ENCODE data around the gene CLSTN1. TPM values are rescaled to one million over a fixed set of nuclear protein-coding genes. Genes with fewer than 3 reads are reported as not detected.
"Not testable (repeated sequence)": the region's sequence is repeated elsewhere in the genome, so short reads cannot be mapped to it uniquely, and the experiment has no call there.

Gene CLSTN1
- total and polyA plus RNA-seq, 2 experiments from 2014 or later: 56.8 to 67.8 TPM

- no peak for TF ChIP-seq EZH2phosphoT487 (IDR thresholded peaks at IDR 0.05; ENCODE audit: insufficient read depth, low read depth)
- no peak for TF ChIP-seq EZH2 (IDR thresholded peaks at IDR 0.05; ENCODE audit: insufficient read depth, poor library complexity, severe bottlenecking)
- DNase-seq: no peak
- H4K20me1 ChIP-seq (ENCODE audit: insufficient read depth): 0 out of 2 replicates have a peak, but pooled peaks cover 2% of the 10 kb centered on the region
- peaks cover 71% of the 10 kb centered on the region for H3K79me2 ChIP-seq (ENCODE audit: insufficient read depth)
- 96 to 98% methylated on average over 10 of the region's 10 CpGs for WGBS, 2 experiments (ENCODE audit: low coverage in 1 of 2, low lambda C conversion rate in 2 of 2, missing lambda C conversion rate in 2 of 2)
- no peaks in the 10 kb centered on the region for H3F3A ChIP-seq (ENCODE audit: insufficient read depth)
- no peaks in the 10 kb centered on the region for H3K9me3 ChIP-seq (ENCODE audit: low read depth)
- no peaks in the 10 kb centered on the region for H3K9me2 ChIP-seq (ENCODE audit: insufficient read depth)
- no peak overlapping the region for H2AFZ ChIP-seq
- in situ Hi-C loops (cut with MboI): no loop called here
- H3K27ac ChIP-seq: no peak overlapping the region
- H3K4me3 ChIP-seq: no peak overlapping the region
- no peaks in the 10 kb centered on the region for H3K27me3 ChIP-seq (replicated peaks; ENCODE audit: insufficient read depth)
- no peak overlapping the region for H3K4me2 ChIP-seq (ENCODE audit: unreplicated experiment)
- no peaks in the 10 kb centered on the region for H3K36me3 ChIP-seq (ENCODE audit: low read depth)
- no peaks in the 10 kb centered on the region for H3K4me1 ChIP-seq (ENCODE audit: insufficient read depth)
- no peak overlapping the region for H3K9ac ChIP-seq
These were observed 68.2 kb downstream of the CLSTN1 start for GRCh38 chr1:9755441-9755995.

- Histone ChIP-seq H3K27me3 (replicated peaks; ENCODE audit: insufficient read depth) (no peaks in the 10 kb centered on the region), H3K4me2 (ENCODE audit: unreplicated experiment) (no peak overlapping the region), H3K36me3 (ENCODE audit: low read depth) (peaks cover 4% of the 10 kb centered on the region; the same call in 1 of the 2 replicates), H3K9me3 (ENCODE audit: low read depth) (no peaks in the 10 kb centered on the region), H2AFZ (no peak overlapping the region), H3K27ac (no peak overlapping the region), H4K20me1 (ENCODE audit: insufficient read depth) (no peaks in the 10 kb centered on the region), H3K4me1 (ENCODE audit: insufficient read depth) (no peaks in the 10 kb centered on the region), H3K9me2 (ENCODE audit: insufficient read depth) (no peaks in the 10 kb centered on the region), H3K4me3 (no peak overlapping the region), H3F3A (ENCODE audit: insufficient read depth) (no peaks in the 10 kb centered on the region), H3K79me2 (ENCODE audit: insufficient read depth) (peaks cover 47% of the 10 kb centered on the region), H3K9ac (no peak overlapping the region)
- TF ChIP-seq EZH2phosphoT487 (IDR thresholded peaks at IDR 0.05; ENCODE audit: insufficient read depth, low read depth) (no peak), EZH2 (IDR thresholded peaks at IDR 0.05; ENCODE audit: insufficient read depth, poor library complexity, severe bottlenecking) (no peak)
- in situ Hi-C loops (cut with MboI): no loop called here
- peak; percentile 96 for DNase-seq
- WGBS, 2 experiments (ENCODE audit: low coverage in 1 of 2, low lambda C conversion rate in 2 of 2, missing lambda C conversion rate in 2 of 2): 60 to 61% methylated on average over 12 of the region's 12 CpGs
These were observed 70.6 kb downstream of the CLSTN1 start for GRCh38 chr1:9753121-9753531.

GRCh38 chr1:9751971-9752370 is 71.8 kb downstream of the CLSTN1 start:
- no peaks in the 10 kb centered on the region for H3F3A ChIP-seq (ENCODE audit: insufficient read depth)
- no peak overlapping the region for H3K9ac ChIP-seq
- 33 to 48% methylated on average over 3 of the region's 3 CpGs for WGBS, 2 experiments (ENCODE audit: low coverage in 1 of 2, low lambda C conversion rate in 2 of 2, missing lambda C conversion rate in 2 of 2)
- H3K9me3 ChIP-seq (ENCODE audit: low read depth): no peaks in the 10 kb centered on the region
- H4K20me1 ChIP-seq (ENCODE audit: insufficient read depth): no peaks in the 10 kb centered on the region
- no peaks in the 10 kb centered on the region for H3K9me2 ChIP-seq (ENCODE audit: insufficient read depth)
- no peak overlapping the region for H3K4me2 ChIP-seq (ENCODE audit: unreplicated experiment)
- H3K27ac ChIP-seq: no peak overlapping the region
- peaks cover 36% of the 10 kb centered on the region for H3K79me2 ChIP-seq (ENCODE audit: insufficient read depth)
- no peak for TF ChIP-seq EZH2phosphoT487 (IDR thresholded peaks at IDR 0.05; ENCODE audit: insufficient read depth, low read depth)
- no peak for TF ChIP-seq EZH2 (IDR thresholded peaks at IDR 0.05; ENCODE audit: insufficient read depth, poor library complexity, severe bottlenecking)
- H3K4me1 ChIP-seq (ENCODE audit: insufficient read depth): no peaks in the 10 kb centered on the region
- H3K36me3 ChIP-seq (ENCODE audit: low read depth): peaks cover 7% of the 10 kb centered on the region; the same call in 1 of the 2 replicates
- no peak overlapping the region for H3K4me3 ChIP-seq
- in situ Hi-C loops (cut with MboI): no loop called here
- H3K27me3 ChIP-seq (replicated peaks; ENCODE audit: insufficient read depth): no peaks in the 10 kb centered on the region
- no peak overlapping the region for H2AFZ ChIP-seq
- no peak for DNase-seq

- no peak for TF ChIP-seq EZH2 (IDR thresholded peaks at IDR 0.05; ENCODE audit: insufficient read depth, poor library complexity, severe bottlenecking)
- no peak overlapping the region for H3K4me3 ChIP-seq
- H3K4me1 ChIP-seq (ENCODE audit: insufficient read depth): no peaks in the 10 kb centered on the region
- H4K20me1 ChIP-seq (ENCODE audit: insufficient read depth): no peaks in the 10 kb centered on the region
- no peak overlapping the region for H3K27ac ChIP-seq
- H3K9me2 ChIP-seq (ENCODE audit: insufficient read depth): no peaks in the 10 kb centered on the region
- 98 to 99% methylated on average over 14 of the region's 14 CpGs for WGBS, 2 experiments (ENCODE audit: low coverage in 1 of 2, low lambda C conversion rate in 2 of 2, missing lambda C conversion rate in 2 of 2)
- no peak overlapping the region for H3K4me2 ChIP-seq (ENCODE audit: unreplicated experiment)
- H3F3A ChIP-seq (ENCODE audit: insufficient read depth): 0 out of 2 replicates have a peak, but pooled peaks cover 5% of the 10 kb centered on the region
- H3K27me3 ChIP-seq (replicated peaks; ENCODE audit: insufficient read depth): no peaks in the 10 kb centered on the region
- in situ Hi-C loops (cut with MboI): no loop called here
- H3K9me3 ChIP-seq (ENCODE audit: low read depth): no peaks in the 10 kb centered on the region
- H3K9ac ChIP-seq: no peak overlapping the region
- DNase-seq: no peak
- peaks cover 10% of the 10 kb centered on the region; the same call in 1 of the 2 replicates for H3K79me2 ChIP-seq (ENCODE audit: insufficient read depth)
- no peak overlapping the region for H2AFZ ChIP-seq
- peaks cover 7% of the 10 kb centered on the region; the same call in 1 of the 2 replicates for H3K36me3 ChIP-seq (ENCODE audit: low read depth)
These were observed 74.4 kb downstream of the CLSTN1 start for GRCh38 chr1:9749361-9749760.

- 97 to 99% methylated on average over 9 of the region's 9 CpGs for WGBS, 2 experiments (ENCODE audit: low coverage in 1 of 2, low lambda C conversion rate in 2 of 2, missing lambda C conversion rate in 2 of 2)
- DNase-seq; H3K9me3 ChIP-seq (ENCODE audit: low read depth); H3K27ac ChIP-seq; H3K9ac ChIP-seq; H3K4me1 ChIP-seq (ENCODE audit: insufficient read depth); H3K4me2 ChIP-seq (ENCODE audit: unreplicated experiment); H3K79me2 ChIP-seq (ENCODE audit: insufficient read depth); H3K4me3 ChIP-seq; H3K9me2 ChIP-seq (ENCODE audit: insufficient read depth); H3K27me3 ChIP-seq (replicated peaks; ENCODE audit: insufficient read depth); H4K20me1 ChIP-seq (ENCODE audit: insufficient read depth); H2AFZ ChIP-seq; H3F3A ChIP-seq (ENCODE audit: insufficient read depth); in situ Hi-C loops (cut with MboI): not testable (repeated sequence)
- peaks cover 15% of the 10 kb centered on the region; the same call in 1 of the 2 replicates for H3K36me3 ChIP-seq (ENCODE audit: low read depth)
These were observed 75.4 kb downstream of the CLSTN1 start for GRCh38 chr1:9748391-9748790.
